IMR-90 (cell line): ENCODE measurements around the gene KRT4. TPM values are rescaled to one million over a fixed set of nuclear protein-coding genes. Genes with fewer than 3 reads are reported as not detected.

Source experiments
- ATAC-seq: fragments of 200-7000 bp; cut with Tn5 transposase; 2 replicates; pipeline ENCODE4 v1.9.1; 2020; ENCODE audit warnings: low read depth, mild to moderate bottlenecking, moderate library complexity
- BruUV-seq: library from RNA; stranded (reverse); fragments of 400-500 nt; replicated peaks from 2 replicates; lab custom pipeline; 2021; lab: Mats Ljungman, UMichigan
- CTCF ChIA-PET: fragments of 300-600 bp; formaldehyde crosslinking; extraction: SDS; loops from one replicate; lab custom pipeline; 2021; ENCODE audit warnings: antibody characterized with exemption; lab: Yijun Ruan, JAX
- POLR2A ChIA-PET: fragments of 300-600 bp; sonication (Branson Sonifier 250); formaldehyde crosslinking; loops from one replicate; lab custom pipeline; 2022; ENCODE audit warnings: antibody characterized with exemption; ENCODE audit not compliant: unreplicated experiment; lab: Charles Lee
- DNase-seq: peaks from one replicate; pipeline ENCODE4 v3.0.0; 2013
- H2AFZ ChIP-seq: replicated peaks from 2 replicates; pipeline ENCODE3; 2013; ENCODE audit warnings: low read length, mild to moderate bottlenecking; ENCODE audit not compliant: poor library complexity
- H2AK5ac ChIP-seq: 2 replicates; pipeline ENCODE4 v1.6.1; 2013; ENCODE audit warnings: low read depth, low read length, inconsistent platforms
- H2AK9ac ChIP-seq: replicated peaks from 2 replicates; pipeline ENCODE3; 2013; ENCODE audit warnings: mild to moderate bottlenecking, low read depth, low read length, moderate library complexity; ENCODE audit not compliant: poor library complexity
- H2BK120ac ChIP-seq: 2 replicates; pipeline ENCODE4 v1.6.1; 2013; ENCODE audit warnings: low read depth, low read length, inconsistent platforms
- H2BK15ac ChIP-seq: 3 replicates; pipeline ENCODE4 v1.6.1; 2013; ENCODE audit warnings: low read depth, low read length, inconsistent platforms
- H2BK20ac ChIP-seq: 2 replicates; pipeline ENCODE4 v1.6.1; 2013; ENCODE audit warnings: low read depth, mild to moderate bottlenecking, inconsistent platforms, low read length, moderate library complexity
- H2BK5ac ChIP-seq: 2 replicates; pipeline ENCODE4 v1.6.1; 2013; ENCODE audit warnings: mild to moderate bottlenecking, low read depth, low read length, inconsistent platforms; ENCODE audit not compliant: poor library complexity, severe bottlenecking
- H3K14ac ChIP-seq: replicated peaks from 2 replicates; pipeline ENCODE4 v1.6.1; 2013; ENCODE audit warnings: low read depth, low read length, inconsistent platforms
- H3K18ac ChIP-seq: 2 replicates; pipeline ENCODE4 v1.6.1; 2013; ENCODE audit warnings: low read depth, low read length, control low read depth
- H3K23ac ChIP-seq: 2 replicates; pipeline ENCODE4 v1.6.1; 2013; ENCODE audit warnings: low read depth, low read length, inconsistent platforms
- H3K27ac ChIP-seq: 2 replicates; pipeline ENCODE4 v1.5.1; 2013; ENCODE audit warnings: mild to moderate bottlenecking, control low read depth, low read length; ENCODE audit not compliant: insufficient read depth
- H3K27me3 ChIP-seq: 2 replicates; pipeline ENCODE4 v1.6.1; 2013; ENCODE audit warnings: low read length; ENCODE audit not compliant: control insufficient read depth, insufficient read depth
- H3K36me3 ChIP-seq: 2 replicates; pipeline ENCODE4 v1.6.1; 2013; ENCODE audit warnings: low read length, mixed read lengths; ENCODE audit not compliant: control insufficient read depth, insufficient read depth
- H3K4ac ChIP-seq: 2 replicates; pipeline ENCODE4 v1.6.1; 2013; ENCODE audit warnings: low read depth, low read length, inconsistent platforms
- H3K4me1 ChIP-seq: 2 replicates; pipeline ENCODE4 v1.6.1; 2013; ENCODE audit warnings: low read length, mixed read lengths; ENCODE audit not compliant: control insufficient read depth, insufficient read depth
- H3K4me2 ChIP-seq: 2 replicates; pipeline ENCODE4 v1.6.1; 2013; ENCODE audit warnings: low read depth, mild to moderate bottlenecking, control low read depth, low read length, moderate library complexity
- H3K4me3 ChIP-seq: 2 replicates; pipeline ENCODE4 v1.5.1; 2013; ENCODE audit warnings: low read depth, mild to moderate bottlenecking, control low read depth, low read length, moderate library complexity; ENCODE audit not compliant: insufficient read depth
- H3K56ac ChIP-seq: 2 replicates; pipeline ENCODE4 v1.6.1; 2013; ENCODE audit warnings: low read length, inconsistent platforms; ENCODE audit not compliant: insufficient read depth; ENCODE audit errors: extremely low read depth
- H3K79me1 ChIP-seq, 2 experiments: 2 replicates each; pipeline ENCODE4 v1.6.1; 2013; ENCODE audit warnings: low read length in 2 of 2, inconsistent platforms in 1 of 2, low read depth in 1 of 2
- H3K9ac ChIP-seq: 2 replicates; pipeline ENCODE4 v1.6.1; 2013; ENCODE audit warnings: low read depth, low read length, control low read depth
- H3K9me1 ChIP-seq: 2 replicates; pipeline ENCODE4 v1.6.1; 2013; ENCODE audit warnings: low read length, inconsistent platforms; ENCODE audit not compliant: insufficient read depth
- H3K9me3 ChIP-seq: 2 replicates; pipeline ENCODE4 v1.6.1; 2013; ENCODE audit warnings: low read length; ENCODE audit not compliant: control insufficient read depth, insufficient read depth
- H4K20me1 ChIP-seq: 2 replicates; pipeline ENCODE4 v1.6.1; 2013; ENCODE audit warnings: low read length, inconsistent platforms; ENCODE audit not compliant: insufficient read depth
- H4K5ac ChIP-seq: 2 replicates; pipeline ENCODE4 v1.6.1; 2013; ENCODE audit warnings: mild to moderate bottlenecking, low read depth, low read length, control low read depth
- H4K8ac ChIP-seq, 2 experiments: 2 replicates each; pipeline ENCODE4 v1.6.1; 2013; ENCODE audit warnings: low read depth in 2 of 2, low read length in 2 of 2, control low read depth in 1 of 2, inconsistent platforms in 1 of 2
- H4K91ac ChIP-seq: 2 replicates; pipeline ENCODE4 v1.6.1; 2013; ENCODE audit warnings: low read depth, low read length, inconsistent platforms; ENCODE audit not compliant: insufficient read depth
- CTCF ChIP-seq: conservative IDR thresholded peaks from 2 replicates; pipeline ENCODE4 v1.5.1; 2012; ENCODE audit warnings: mild to moderate bottlenecking, low read depth, low read length, improper control_type of control experiment
- ELK1 ChIP-seq: fragments of 150-350 bp; IDR thresholded peaks from 2 replicates; pipeline ENCODE4 v1.6.1; 2016; ENCODE audit warnings: low read depth, mild to moderate bottlenecking, low read length, moderate library complexity, borderline replicate concordance
- NFE2L2 ChIP-seq: fragments of 150-350 bp; IDR thresholded peaks from 2 replicates; pipeline ENCODE4 v1.6.1; 2016; ENCODE audit warnings: low read depth, mild to moderate bottlenecking, low read length
- SMC3 ChIP-seq: fragments of 150-350 bp; IDR thresholded peaks from 2 replicates; pipeline ENCODE4 v1.6.1; 2016; ENCODE audit warnings: low read depth, mild to moderate bottlenecking, antibody characterized with exemption, low read length, moderate library complexity
- WGBS, 2 experiments: methylation state at CpG; one replicate each; pipeline versions ENCODE4 v1.1.5 to v1.1.7; 2013; ENCODE audit warnings: missing lambda C conversion rate in 2 of 2; ENCODE audit not compliant: insufficient read length in 1 of 2; ENCODE audit errors: extremely low coverage in 2 of 2; 5-methylcytosine and 5-hydroxymethylcytosine counted together
- dilution Hi-C: fragments of 300-500 bp; cut with HindIII; formaldehyde crosslinking; loops from one replicate; pipeline ENCODE4 v1.14.3; 2018; ENCODE audit warnings: low sequenced_read_pairs; ENCODE audit not compliant: unreplicated experiment
- in situ Hi-C: fragments of 300-500 bp; cut with MboI; formaldehyde crosslinking; loops from 3 replicates; pipeline ENCODE4 v1.14.3; 2019; ENCODE audit warnings: low sequenced_read_pairs, inconsistent platforms, mixed read lengths
- intact Hi-C: fragments of 100-400 bp; cut with micrococcal nuclease; formaldehyde crosslinking; loops from 2 replicates; pipeline ENCODE4 v1.10.0; 2022
- polyA plus RNA-seq, 3 experiments: library from polyadenylated mRNA; depleted of rRNA; stranded (reverse); fragments of >200 nt; gene quantifications; 2 replicates each; pipeline ENCODE4 v1.2.3, GENCODE V29; 2012; ENCODE audit warnings: low replicate concordance in 1 of 3
- total RNA-seq: library from RNA; depleted of rRNA; stranded (reverse); fragments of >200 nt; gene quantifications from 2 replicates; pipeline ENCODE4 v1.2.3, GENCODE V29; 2012

The KRT4 gene
- total and polyA plus RNA-seq, 2 of the 4 experiments (the other 2 are of a cell fraction) = under 0.01 to 0.07 TPM

DNA sequence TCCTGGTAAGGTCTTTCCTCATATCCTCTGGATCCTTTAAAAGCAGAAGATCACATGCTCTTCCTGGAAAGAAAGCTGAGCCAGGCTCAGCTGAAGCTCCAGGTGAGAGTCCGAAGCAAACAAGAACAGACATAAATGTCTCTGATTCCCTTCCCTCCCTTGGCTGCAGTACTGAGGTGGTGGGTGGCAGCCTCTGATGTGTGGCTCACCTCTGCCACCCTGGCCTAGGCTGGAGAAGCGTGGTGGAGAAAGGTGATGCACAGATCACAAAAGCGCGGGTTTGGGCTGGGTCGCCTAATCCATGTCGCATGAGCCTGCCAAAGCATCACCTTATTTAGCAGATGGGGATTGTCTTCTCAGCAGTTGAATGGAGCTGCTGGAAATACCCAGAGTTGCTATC is 34.0 kb downstream of the KRT4 start:
- in situ Hi-C loops (no loop called here), dilution Hi-C loops (no loop called here), intact Hi-C loops (no loop called here)
- CTCF ChIA-PET = no interaction called here
- Histone ChIP-seq H4K20me1 (no peaks in the 10 kb centered on the region), H3K56ac (no peak overlapping the region), H3K23ac (no peak overlapping the region), H4K8ac (no peak overlapping the region), H2BK15ac (no peak overlapping the region), H2BK120ac (no peak overlapping the region), H2BK5ac (no peak overlapping the region), H2AFZ (no peak overlapping the region), H3K4me2 (no peak overlapping the region), H3K4ac (no peak overlapping the region), H3K9me1 (no peaks in the 10 kb centered on the region), H2BK20ac (no peak overlapping the region), H4K5ac (no peak overlapping the region), H3K27me3 (peaks cover 31% of the 10 kb centered on the region), H3K4me1 (no peaks in the 10 kb centered on the region), H3K14ac (no peak overlapping the region), H3K9ac (no peak overlapping the region), H3K9me3 (no peaks in the 10 kb centered on the region), H4K91ac (no peak overlapping the region), H2AK9ac (no peak overlapping the region), H3K4me3 (no peak overlapping the region), H3K79me1 (no peaks in the 10 kb centered on the region), H3K36me3 (no peaks in the 10 kb centered on the region), H3K27ac (no peak overlapping the region), H3K18ac (no peak overlapping the region), H2AK5ac (no peak overlapping the region)
- POLR2A ChIA-PET = no interaction called here
- no TSS peak for BruUV-seq
- no CpG with 5 or more reads among the region's 6 CpGs for WGBS, 2 experiments
- ATAC-seq (no peak), DNase-seq (no peak)
- TF ChIP-seq ELK1 (no peak), SMC3 (no peak), CTCF (no peak), NFE2L2 (no peak)
